Spleen (tissue), 11 donors: Measurements from ENCODE around the gene CAPS2. TPM values are rescaled to one million over a fixed set of nuclear protein-coding genes. Genes with fewer than 3 reads are reported as not detected.

Experiments used
- DNase-seq: peaks from one replicate; pipeline ENCODE4 v3.0.0-alpha.2; 2020
- H3K27ac ChIP-seq, 8 donors: fragments of 200-600 bp; sonication (generic) in 7 of 8; 1 replicate in 4 of 8; 2 replicates in 4 of 8; pipeline versions ENCODE4 v1.5.0 to v1.8.0; 2016 to 2021; ENCODE audit warnings: inconsistent platforms in 4 of 8, mild to moderate bottlenecking in 4 of 8, moderate library complexity in 1 of 8
- H3K27me3 ChIP-seq, 7 donors: fragments of 200-600 bp; sonication (generic) in 6 of 7; replicated peaks in 1 of 7; 1 replicate in 4 of 7; 2 replicates in 3 of 7; pipeline versions ENCODE4 v1.5.0 to v1.8.0; 2016 to 2021; ENCODE audit warnings: inconsistent platforms in 3 of 7, mild to moderate bottlenecking in 1 of 7
- H3K36me3 ChIP-seq, 6 donors: fragments of 200-600 bp; sonication (generic) in 5 of 6; 1 replicate in 4 of 6; 2 replicates in 2 of 6; pipeline versions ENCODE4 v1.5.0 to v1.8.0; 2016 to 2021; ENCODE audit warnings: inconsistent platforms in 2 of 6
- H3K4me1 ChIP-seq, 6 donors: fragments of 200-600 bp; sonication (generic) in 5 of 6; 1 replicate in 3 of 6; 2 replicates in 3 of 6; pipeline versions ENCODE4 v1.5.0 to v1.8.0; 2016 to 2021; ENCODE audit warnings: inconsistent platforms in 3 of 6
- H3K4me3 ChIP-seq, 8 donors: fragments of 200-600 bp; sonication (generic) in 7 of 8; 1 replicate in 4 of 8; 2 replicates in 4 of 8; pipeline versions ENCODE4 v1.5.0 to v1.8.0; 2016 to 2021; ENCODE audit warnings: inconsistent platforms in 4 of 8, mild to moderate bottlenecking in 4 of 8, moderate library complexity in 2 of 8
- H3K9me3 ChIP-seq, 8 donors: fragments of 200-600 bp; sonication (generic) in 7 of 8; 1 replicate in 4 of 8; 2 replicates in 4 of 8; pipeline versions ENCODE4 v1.5.0 to v1.8.0; 2016 to 2021; ENCODE audit warnings: inconsistent platforms in 4 of 8
- POLR2A ChIP-seq, 3 donors: fragments of 450-650 bp; IDR thresholded peaks; one replicate each; pipeline ENCODE4 v1.5.1; 2017; ENCODE audit warnings: antibody characterized with exemption in 3 of 3, mild to moderate bottlenecking in 1 of 3
- POLR2AphosphoS5 ChIP-seq, 3 donors: sonication (generic); formaldehyde crosslinking; IDR thresholded peaks; one replicate each; pipeline ENCODE4 v1.5.1; 2017; ENCODE audit warnings: antibody characterized with exemption in 3 of 3
- WGBS, 5 donors: extraction: QIAGEN DNeasy Blood & Tissue Kit in 3 of 5; methylation state at CpG; one replicate each; pipeline versions ENCODE4 v1.1.5 to v1.1.7; 2013 to 2018; 5-methylcytosine and 5-hydroxymethylcytosine counted together
- intact Hi-C: fragments of 100-400 bp; cut with DNase I; formaldehyde crosslinking; loops from one replicate; pipeline ENCODE4 v1.15.0; 2023; ENCODE audit warnings: low total_unique reads
- polyA plus RNA-seq, 3 donors: library from polyadenylated mRNA; stranded (reverse); fragments of 200-250 nt; gene quantifications; one replicate each; pipeline ENCODE4 v1.2.1, GENCODE V29; 2013
- total RNA-seq, 7 donors: library from RNA; depleted of rRNA in 3 of 7; stranded (reverse); fragments of >200 nt in 3 of 7; fragmentation: NEBNext Ultra II Directional in 4 of 7; extraction: Animal tissue kit (Norgen Biotek cat#: 25700) in 4 of 7; gene quantifications; one replicate each; pipeline versions ENCODE4 v1.1.0 to v1.2.1, GENCODE V29; 2016 to 2021
- TF ChIP-seq, protein P1 (sequence below), 11 experiments: fragments of 200-600 bp in 7 of 11; fragments of 450-650 bp in 4 of 11; sonication (generic) in 4 of 11; IDR thresholded peaks in 8 of 11; conservative IDR thresholded peaks in 3 of 11; 1 replicate in 7 of 11; 2 replicates in 4 of 11; pipeline versions ENCODE4 v1.4.0 to v1.8.0; 2016 to 2021; ENCODE audit warnings: antibody characterized with exemption in 11 of 11, inconsistent platforms in 4 of 11, mild to moderate bottlenecking in 1 of 11
- donor health status: healthy with polysubstance abuse.
- donor health status: DM: no; HTN: no; CAD: no; lungs with moderate emphysema.
- donor health status: DM: no; HTN: no; CAD: no.
- donor health status: Bipolar disorder and iron deficiency.
- donor health status: healthy.
- donor health status: DM: no; HTN: no; CAD: no.
- donor health status: DM: yes; HTN: yes; CAD: no.

Gene CAPS2
- total and polyA plus RNA-seq, 10 donors = 1.5 to 29.6 (median 15.4) TPM

DNA sequence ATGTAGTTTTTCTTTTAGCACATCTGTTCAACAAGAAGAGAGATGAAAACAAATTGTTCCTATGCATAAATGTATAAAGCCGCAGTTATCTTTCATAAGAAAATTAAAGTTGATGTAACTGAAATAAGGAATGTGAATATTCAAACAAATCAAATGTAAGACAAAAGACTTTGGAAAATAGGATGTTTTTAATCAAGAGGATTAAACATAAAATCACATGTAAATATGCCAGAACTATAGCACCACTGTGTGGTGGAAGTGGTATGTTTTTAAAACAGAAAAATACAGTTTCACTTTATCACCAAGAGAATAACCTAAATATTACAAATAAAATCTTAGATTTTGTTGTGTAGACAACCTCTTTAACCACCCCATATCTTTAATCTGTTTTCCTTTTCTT is 40.4 kb downstream of the CAPS2 start:
- Histone ChIP-seq H3K9me3 (no peaks in the 10 kb centered on the region), H3K4me3 (no peak overlapping the region), H3K36me3 (no peaks in the 10 kb centered on the region), H3K4me1 (no peaks in the 10 kb centered on the region), H3K27ac (no peak overlapping the region), H3K27me3 (no peaks in the 10 kb centered on the region)
- WGBS, 5 donors = 78 to 91% (median 87%) methylated on average over 1 of the region's 1 CpG
- no peak for TF ChIP-seq POLR2A (IDR thresholded peaks at IDR 0.05)
- TF ChIP-seq, protein P1, sequence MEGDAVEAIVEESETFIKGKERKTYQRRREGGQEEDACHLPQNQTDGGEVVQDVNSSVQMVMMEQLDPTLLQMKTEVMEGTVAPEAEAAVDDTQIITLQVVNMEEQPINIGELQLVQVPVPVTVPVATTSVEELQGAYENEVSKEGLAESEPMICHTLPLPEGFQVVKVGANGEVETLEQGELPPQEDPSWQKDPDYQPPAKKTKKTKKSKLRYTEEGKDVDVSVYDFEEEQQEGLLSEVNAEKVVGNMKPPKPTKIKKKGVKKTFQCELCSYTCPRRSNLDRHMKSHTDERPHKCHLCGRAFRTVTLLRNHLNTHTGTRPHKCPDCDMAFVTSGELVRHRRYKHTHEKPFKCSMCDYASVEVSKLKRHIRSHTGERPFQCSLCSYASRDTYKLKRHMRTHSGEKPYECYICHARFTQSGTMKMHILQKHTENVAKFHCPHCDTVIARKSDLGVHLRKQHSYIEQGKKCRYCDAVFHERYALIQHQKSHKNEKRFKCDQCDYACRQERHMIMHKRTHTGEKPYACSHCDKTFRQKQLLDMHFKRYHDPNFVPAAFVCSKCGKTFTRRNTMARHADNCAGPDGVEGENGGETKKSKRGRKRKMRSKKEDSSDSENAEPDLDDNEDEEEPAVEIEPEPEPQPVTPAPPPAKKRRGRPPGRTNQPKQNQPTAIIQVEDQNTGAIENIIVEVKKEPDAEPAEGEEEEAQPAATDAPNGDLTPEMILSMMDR (IDR thresholded peaks at IDR 0.05 in 8 of 11, conservative IDR thresholded peaks at IDR 0.05 in 3 of 11) = peak in 2 of 11 experiments; percentile 7 to 19
- intact Hi-C loops = no loop called here
- no peak for DNase-seq

DNA sequence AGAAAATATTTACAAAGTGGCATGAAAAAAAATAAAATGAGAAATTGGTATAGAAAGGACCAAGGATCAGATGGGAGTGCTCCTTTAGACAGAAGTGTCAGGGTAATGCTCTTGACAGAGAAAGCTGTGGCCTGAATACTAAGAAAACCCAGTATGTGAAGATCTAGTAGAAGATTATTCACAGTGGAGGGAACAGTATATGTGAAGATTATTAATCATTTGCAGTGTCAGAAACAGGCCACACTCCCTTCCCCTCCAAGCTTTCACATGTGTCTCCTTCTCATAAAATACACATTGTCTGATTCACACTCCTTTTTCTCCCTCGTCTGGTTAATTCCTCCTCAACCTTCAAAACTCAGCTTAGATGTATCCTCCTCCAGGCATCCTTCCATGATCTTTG is 41.3 kb downstream of the CAPS2 start:
- 59 to 84% (median 74%) methylated on average over 1 of the region's 1 CpG for WGBS, 5 donors
- Histone ChIP-seq H3K36me3 (no peaks in the 10 kb centered on the region), H3K4me1 (no peaks in the 10 kb centered on the region), H3K27ac (no peak overlapping the region), H3K9me3 (no peaks in the 10 kb centered on the region), H3K27me3 (no peaks in the 10 kb centered on the region), H3K4me3 (no peak overlapping the region)
- no peak for DNase-seq
- intact Hi-C loops = no loop called here
- TF ChIP-seq POLR2A (IDR thresholded peaks at IDR 0.05) (no peak), POLR2AphosphoS5 (IDR thresholded peaks at IDR 0.05) (no peak)
- TF ChIP-seq, protein P1 (IDR thresholded peaks at IDR 0.05 in 8 of 11, conservative IDR thresholded peaks at IDR 0.05 in 3 of 11) = no peak

DNA sequence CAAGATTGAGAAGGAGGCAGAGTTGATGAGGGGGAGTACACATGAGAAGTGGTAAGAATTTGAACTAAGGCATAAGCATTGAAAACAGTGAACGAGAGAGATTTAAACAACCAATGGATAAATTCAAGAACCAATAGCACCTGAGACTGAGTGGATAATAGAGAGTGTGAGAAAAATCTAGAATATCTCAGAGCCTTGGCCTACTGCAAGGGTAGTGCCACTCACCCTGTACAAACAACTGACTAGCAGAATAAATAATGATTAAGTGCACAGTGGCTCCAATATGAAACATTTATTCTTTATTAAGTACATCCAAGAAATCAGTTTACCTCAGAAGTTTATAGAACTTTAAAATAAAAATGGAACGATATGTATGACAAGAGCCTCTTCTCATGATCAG is 54.4 kb downstream of the CAPS2 start:
- WGBS, 5 donors = 85 to 90% (median 88%) methylated on average over 2 of the region's 2 CpGs
- H3K36me3 ChIP-seq = no peaks in the 10 kb centered on the region
- DNase-seq = no peak
- no peak overlapping the region for H3K4me3 ChIP-seq
- TF ChIP-seq POLR2A (IDR thresholded peaks at IDR 0.05) (no peak), POLR2AphosphoS5 (IDR thresholded peaks at IDR 0.05) (no peak)
- TF ChIP-seq, protein P1 (IDR thresholded peaks at IDR 0.05 in 8 of 11, conservative IDR thresholded peaks at IDR 0.05 in 3 of 11) = no peak
- H3K9me3 ChIP-seq = no peaks in the 10 kb centered on the region
- H3K4me1 ChIP-seq = no peaks in the 10 kb centered on the region
- H3K27ac ChIP-seq = no peak overlapping the region
- H3K27me3 ChIP-seq = no peaks in the 10 kb centered on the region
- intact Hi-C loops = no loop called here

GRCh38 chr12:75271576-75271975 is 58.5 kb downstream of the CAPS2 start:
- no peak for TF ChIP-seq POLR2A (IDR thresholded peaks at IDR 0.05)
- no peak for TF ChIP-seq POLR2AphosphoS5 (IDR thresholded peaks at IDR 0.05)
- TF ChIP-seq, protein P1 (IDR thresholded peaks at IDR 0.05 in 8 of 11, conservative IDR thresholded peaks at IDR 0.05 in 3 of 11) = no peak
- Histone ChIP-seq H3K27ac (no peak overlapping the region), H3K27me3 (no peaks in the 10 kb centered on the region), H3K9me3 (no peaks in the 10 kb centered on the region), H3K4me3 (no peak overlapping the region), H3K4me1 (no peaks in the 10 kb centered on the region), H3K36me3 (no peaks in the 10 kb centered on the region)
- WGBS, 5 donors = 85 to 94% (median 89%) methylated on average over 5 of the region's 5 CpGs
- no peak for DNase-seq
- intact Hi-C loops = no loop called here
